SU-DHL-6 (cell line): ENCODE measurements around the gene EWSR1.
A peak's percentile ranks its signal among the peaks of the same experiment; 100 is the strongest.

Source experiments
- EZH2phosphoT487 ChIP-seq: fragments of 200-600 bp; sonication (generic), shearing (Covaris generic); conservative IDR thresholded peaks from 2 replicates; pipeline ENCODE4 v1.6.1; 2018; ENCODE audit warnings: mild to moderate bottlenecking, antibody characterized with exemption, low read length, moderate library complexity, mixed read lengths
- TF ChIP-seq, protein P1 (sequence below): fragments of 200-600 bp; sonication (generic); IDR thresholded peaks from one replicate; pipeline ENCODE4 v1.5.1; 2017; ENCODE audit warnings: antibody characterized with exemption, mild to moderate bottlenecking, low read length, moderate library complexity; ENCODE audit not compliant: insufficient read depth, poor library complexity, severe bottlenecking

GRCh38 chr22:29245626-29246385 is 22.3 kb upstream of the EWSR1 start:
- TF ChIP-seq, protein P1, sequence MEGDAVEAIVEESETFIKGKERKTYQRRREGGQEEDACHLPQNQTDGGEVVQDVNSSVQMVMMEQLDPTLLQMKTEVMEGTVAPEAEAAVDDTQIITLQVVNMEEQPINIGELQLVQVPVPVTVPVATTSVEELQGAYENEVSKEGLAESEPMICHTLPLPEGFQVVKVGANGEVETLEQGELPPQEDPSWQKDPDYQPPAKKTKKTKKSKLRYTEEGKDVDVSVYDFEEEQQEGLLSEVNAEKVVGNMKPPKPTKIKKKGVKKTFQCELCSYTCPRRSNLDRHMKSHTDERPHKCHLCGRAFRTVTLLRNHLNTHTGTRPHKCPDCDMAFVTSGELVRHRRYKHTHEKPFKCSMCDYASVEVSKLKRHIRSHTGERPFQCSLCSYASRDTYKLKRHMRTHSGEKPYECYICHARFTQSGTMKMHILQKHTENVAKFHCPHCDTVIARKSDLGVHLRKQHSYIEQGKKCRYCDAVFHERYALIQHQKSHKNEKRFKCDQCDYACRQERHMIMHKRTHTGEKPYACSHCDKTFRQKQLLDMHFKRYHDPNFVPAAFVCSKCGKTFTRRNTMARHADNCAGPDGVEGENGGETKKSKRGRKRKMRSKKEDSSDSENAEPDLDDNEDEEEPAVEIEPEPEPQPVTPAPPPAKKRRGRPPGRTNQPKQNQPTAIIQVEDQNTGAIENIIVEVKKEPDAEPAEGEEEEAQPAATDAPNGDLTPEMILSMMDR, result peak; percentile 78
- no peak for TF ChIP-seq EZH2phosphoT487
